ENCODE measurements around the gene EPB41. TPM values are rescaled to one million over a fixed set of nuclear protein-coding genes. Genes with fewer than 3 reads are reported as not detected.
"Not testable (repeated sequence)": the region's sequence is repeated elsewhere in the genome, so short reads cannot be mapped to it uniquely, and the experiment has no call there.

EPB41 gene
- total and polyA plus RNA-seq, 2 donors (not counting 3 experiments of a cell fraction or from before 2014, with no cell fraction given) = 22.3 to 45.7 TPM

DNA sequence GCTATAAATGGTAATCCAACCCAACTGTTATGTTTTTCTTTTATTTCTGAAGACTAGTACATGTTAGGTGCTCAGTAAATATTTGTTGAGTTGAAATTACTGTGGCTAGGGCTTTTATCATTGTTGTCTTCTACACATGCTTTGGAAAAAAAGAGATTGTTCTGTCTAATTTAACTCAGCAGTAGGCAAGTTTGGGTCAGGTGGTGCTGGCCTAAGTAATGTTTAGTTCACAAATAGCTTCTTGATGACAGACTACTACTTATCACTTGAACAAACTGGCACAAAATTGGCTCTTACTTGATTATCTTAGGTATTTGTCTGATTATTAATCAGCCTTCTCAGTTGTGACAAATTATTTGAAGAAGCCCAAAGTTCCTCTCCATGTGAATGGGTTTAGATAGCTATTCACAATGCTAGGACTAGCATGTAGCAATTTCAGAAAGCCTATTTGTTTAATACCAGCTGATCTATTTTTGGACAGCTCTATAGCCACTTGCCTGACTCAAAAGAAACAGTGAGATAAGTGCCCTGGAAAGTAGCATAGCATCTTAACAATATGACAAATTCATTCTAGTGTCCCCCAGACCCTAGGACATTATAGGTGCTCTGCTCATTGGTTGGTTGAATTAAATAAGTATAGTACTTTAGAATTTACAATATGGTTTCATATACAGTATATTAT is 176.7 kb downstream of the EPB41 start:
- POLR2A ChIA-PET = no interaction called here
- no TSS peak for BruUV-seq (replicated peaks)
- CTCF ChIA-PET = interaction anchor here (1.0 kb wide), 1 partner anchor 12 kb away, joined by 3 read pairs; no protein-coding TSS in a partner anchor
- TF ChIP-seq POLR2AphosphoS5 (IDR thresholded peaks at IDR 0.05; ENCODE audit: insufficient read depth, low read depth, low read length) (no peak), FOS (IDR thresholded peaks at IDR 0.05; ENCODE audit: borderline replicate concordance, insufficient read depth, low read length) (no peak), JUN (IDR thresholded peaks at IDR 0.05; ENCODE audit: borderline replicate concordance, insufficient read depth, insufficient read length, low read depth) (no peak), MYC (IDR thresholded peaks at IDR 0.05; ENCODE audit: low read depth, low read length) (no peak), GATA2 (IDR thresholded peaks at IDR 0.05; ENCODE audit: insufficient read depth, insufficient read length, low read depth, low read length) (no peak), EZH2 (IDR thresholded peaks at IDR 0.05; ENCODE audit: borderline replicate concordance, low read depth, low read length, severe bottlenecking) (no peak), POLR2A (IDR thresholded peaks at IDR 0.05; ENCODE audit: low read depth, low read length) (no peak)
- TF ChIP-seq, protein P1, sequence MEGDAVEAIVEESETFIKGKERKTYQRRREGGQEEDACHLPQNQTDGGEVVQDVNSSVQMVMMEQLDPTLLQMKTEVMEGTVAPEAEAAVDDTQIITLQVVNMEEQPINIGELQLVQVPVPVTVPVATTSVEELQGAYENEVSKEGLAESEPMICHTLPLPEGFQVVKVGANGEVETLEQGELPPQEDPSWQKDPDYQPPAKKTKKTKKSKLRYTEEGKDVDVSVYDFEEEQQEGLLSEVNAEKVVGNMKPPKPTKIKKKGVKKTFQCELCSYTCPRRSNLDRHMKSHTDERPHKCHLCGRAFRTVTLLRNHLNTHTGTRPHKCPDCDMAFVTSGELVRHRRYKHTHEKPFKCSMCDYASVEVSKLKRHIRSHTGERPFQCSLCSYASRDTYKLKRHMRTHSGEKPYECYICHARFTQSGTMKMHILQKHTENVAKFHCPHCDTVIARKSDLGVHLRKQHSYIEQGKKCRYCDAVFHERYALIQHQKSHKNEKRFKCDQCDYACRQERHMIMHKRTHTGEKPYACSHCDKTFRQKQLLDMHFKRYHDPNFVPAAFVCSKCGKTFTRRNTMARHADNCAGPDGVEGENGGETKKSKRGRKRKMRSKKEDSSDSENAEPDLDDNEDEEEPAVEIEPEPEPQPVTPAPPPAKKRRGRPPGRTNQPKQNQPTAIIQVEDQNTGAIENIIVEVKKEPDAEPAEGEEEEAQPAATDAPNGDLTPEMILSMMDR (IDR thresholded peaks at IDR 0.05; ENCODE audit: extremely low read depth in 1 of 2, insufficient read depth in 1 of 2, low read depth in 1 of 2, low read length in 2 of 2) = no peak
- TF ChIP-seq, protein P2, sequence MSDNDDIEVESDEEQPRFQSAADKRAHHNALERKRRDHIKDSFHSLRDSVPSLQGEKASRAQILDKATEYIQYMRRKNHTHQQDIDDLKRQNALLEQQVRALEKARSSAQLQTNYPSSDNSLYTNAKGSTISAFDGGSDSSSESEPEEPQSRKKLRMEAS (IDR thresholded peaks at IDR 0.05; ENCODE audit: insufficient read depth, insufficient read length) = no peak
- no peaks in the 10 kb centered on the region for H3K27me3 ChIP-seq (ENCODE audit: control insufficient read depth in 2 of 2, insufficient read depth in 2 of 2, low read length in 2 of 2)
- H3K27ac ChIP-seq (ENCODE audit: insufficient read depth, low read depth, low read length) = no peak overlapping the region
- H3K9me3 ChIP-seq (replicated peaks; ENCODE audit: control insufficient read depth, insufficient read depth, low read length) = no peaks in the 10 kb centered on the region
- no peak overlapping the region for H3K4me3 ChIP-seq (replicated peaks in 1 of 3; ENCODE audit: insufficient read depth in 1 of 3, low read depth in 1 of 3, low read length in 3 of 3)
- no peak overlapping the region for H3K4me2 ChIP-seq (ENCODE audit: insufficient read depth, low read length)
- H3K9ac ChIP-seq (replicated peaks; ENCODE audit: extremely low read depth, insufficient read depth, low read length) = no peak overlapping the region
- intact Hi-C loops (cut with micrococcal nuclease) = no loop called here
- dilution Hi-C loops (cut with MboI; ENCODE audit: extremely low pct_ligation_motif_present, low sequenced_read_pairs) = no loop called here
- no peaks in the 10 kb centered on the region for H4K20me1 ChIP-seq (replicated peaks; ENCODE audit: control insufficient read depth, extremely low read depth, insufficient read depth, low read length)
- no peak for DNase-seq (ENCODE audit: low read depth, low spot score)
- H2AFZ ChIP-seq (ENCODE audit: low read depth, low read length) = no peak overlapping the region
- H3K9me1 ChIP-seq (replicated peaks; ENCODE audit: control insufficient read depth, extremely low read depth, insufficient read depth, low read length) = no peaks in the 10 kb centered on the region
- no peaks in the 10 kb centered on the region for H3K36me3 ChIP-seq (ENCODE audit: control insufficient read depth in 2 of 2, extremely low read depth in 1 of 2, insufficient read depth in 2 of 2, low read length in 2 of 2)
- H3K79me2 ChIP-seq (ENCODE audit: control insufficient read depth, insufficient read depth, low read length) = no peaks in the 10 kb centered on the region
- no peak for FAIRE-seq
- no peaks in the 10 kb centered on the region for H3K4me1 ChIP-seq (ENCODE audit: control insufficient read depth, extremely low read depth, insufficient read depth, low read length)

DNA sequence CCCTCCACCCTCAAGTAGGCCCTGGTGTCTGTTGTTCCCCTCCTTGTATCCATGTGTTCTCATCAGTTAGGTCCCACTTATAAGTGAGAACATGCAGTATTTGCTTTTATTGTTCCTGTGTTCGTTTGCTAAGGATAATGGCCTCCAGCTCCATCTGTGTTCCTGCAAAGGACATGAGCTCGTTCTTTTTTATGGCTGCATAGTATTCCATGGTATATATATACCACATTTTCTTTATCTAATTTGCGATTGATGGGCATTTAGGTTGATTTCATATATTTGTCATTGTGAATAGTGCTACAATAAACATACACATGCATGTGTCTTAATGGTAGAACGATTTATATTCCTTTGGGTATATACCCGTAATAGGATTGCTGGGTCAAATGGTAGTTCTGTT is 178.3 kb downstream of the EPB41 start:
- H3K36me3 ChIP-seq (ENCODE audit: control insufficient read depth in 2 of 2, extremely low read depth in 1 of 2, insufficient read depth in 2 of 2, low read length in 2 of 2); H3K27ac ChIP-seq (ENCODE audit: insufficient read depth, low read depth, low read length); dilution Hi-C loops (cut with MboI; ENCODE audit: extremely low pct_ligation_motif_present, low sequenced_read_pairs); POLR2A ChIA-PET; BruUV-seq (replicated peaks); H2AFZ ChIP-seq (ENCODE audit: low read depth, low read length); H3K4me2 ChIP-seq (ENCODE audit: insufficient read depth, low read length); CTCF ChIA-PET; H3K4me3 ChIP-seq (replicated peaks in 1 of 3; ENCODE audit: insufficient read depth in 1 of 3, low read depth in 1 of 3, low read length in 3 of 3); H3K27me3 ChIP-seq (ENCODE audit: control insufficient read depth in 2 of 2, insufficient read depth in 2 of 2, low read length in 2 of 2); H3K79me2 ChIP-seq (ENCODE audit: control insufficient read depth, insufficient read depth, low read length); H3K9me3 ChIP-seq (replicated peaks; ENCODE audit: control insufficient read depth, insufficient read depth, low read length); intact Hi-C loops (cut with micrococcal nuclease); DNase-seq (ENCODE audit: low read depth, low spot score); H3K9ac ChIP-seq (replicated peaks; ENCODE audit: extremely low read depth, insufficient read depth, low read length); H4K20me1 ChIP-seq (replicated peaks; ENCODE audit: control insufficient read depth, extremely low read depth, insufficient read depth, low read length); H3K4me1 ChIP-seq (ENCODE audit: control insufficient read depth, extremely low read depth, insufficient read depth, low read length); H3K9me1 ChIP-seq (replicated peaks; ENCODE audit: control insufficient read depth, extremely low read depth, insufficient read depth, low read length); FAIRE-seq: not testable (repeated sequence)

Measured in endothelial cell of umbilical vein (primary cell).